Skeletal muscle satellite cell (primary cell): ENCODE data around the gene FBXO24.

Source experiments
- H3K27me3 ChIP-seq: 2 replicates; pipeline ENCODE4 v1.7.0; 2013; ENCODE audit warnings: low read length; ENCODE audit not compliant: control insufficient read depth, insufficient read depth
- H3K36me3 ChIP-seq: 2 replicates; pipeline ENCODE4 v1.7.0; 2013; ENCODE audit warnings: mild to moderate bottlenecking, control low read depth, low read length; ENCODE audit not compliant: insufficient read depth
- H3K4me1 ChIP-seq: 2 replicates; pipeline ENCODE4 v1.7.0; 2013; ENCODE audit warnings: low read length; ENCODE audit not compliant: control insufficient read depth, insufficient read depth
- H3K4me2 ChIP-seq: 2 replicates; pipeline ENCODE4 v1.7.0; 2013; ENCODE audit warnings: mild to moderate bottlenecking, low read length
- H3K4me3 ChIP-seq: 2 replicates; pipeline ENCODE4 v1.7.0; 2013; ENCODE audit warnings: low read length
- H3K9ac ChIP-seq: 2 replicates; pipeline ENCODE4 v1.7.0; 2013; ENCODE audit warnings: mild to moderate bottlenecking, low read depth, low read length, moderate library complexity
- H3K9me3 ChIP-seq: replicated peaks from 2 replicates; pipeline ENCODE4 v1.7.0; 2013; ENCODE audit warnings: mild to moderate bottlenecking, control low read depth, low read length

The FBXO24 gene

GRCh38 chr7:100570954-100571828 lies 14.9 kb upstream of the FBXO24 start:
- H3K4me2 ChIP-seq = no peak overlapping the region
- no peaks in the 10 kb centered on the region for H3K27me3 ChIP-seq
- H3K9me3 ChIP-seq = no peaks in the 10 kb centered on the region
- H3K36me3 ChIP-seq = peaks cover 23% of the 10 kb centered on the region
- H3K4me3 ChIP-seq = no peak overlapping the region
- H3K4me1 ChIP-seq = peaks cover 17% of the 10 kb centered on the region
- H3K9ac ChIP-seq = no peak overlapping the region

- Histone ChIP-seq H3K4me1 (peaks cover 17% of the 10 kb centered on the region), H3K4me2 (no peak overlapping the region), H3K27me3 (no peaks in the 10 kb centered on the region), H3K4me3 (no peak overlapping the region), H3K9ac (no peak overlapping the region), H3K36me3 (peaks cover 27% of the 10 kb centered on the region), H3K9me3 (no peaks in the 10 kb centered on the region)
These were observed 14.4 kb upstream of the FBXO24 start for GRCh38 chr7:100571829-100572116.

- Histone ChIP-seq H3K4me3 (no peak overlapping the region), H3K9ac (no peak overlapping the region), H3K4me1 (peaks cover 14% of the 10 kb centered on the region), H3K27me3 (no peaks in the 10 kb centered on the region), H3K36me3 (peaks cover 33% of the 10 kb centered on the region), H3K9me3 (no peaks in the 10 kb centered on the region), H3K4me2 (no peak overlapping the region)
These were observed 13.7 kb upstream of the FBXO24 start for GRCh38 chr7:100572281-100572948.

GRCh38 chr7:100572949-100573675 lies 13.0 kb upstream of the FBXO24 start:
- H3K4me3 ChIP-seq = no peak overlapping the region
- no peaks in the 10 kb centered on the region for H3K9me3 ChIP-seq
- H3K9ac ChIP-seq = no peak overlapping the region
- H3K27me3 ChIP-seq = no peaks in the 10 kb centered on the region
- peaks cover 12% of the 10 kb centered on the region for H3K4me1 ChIP-seq
- peaks cover 40% of the 10 kb centered on the region for H3K36me3 ChIP-seq
- H3K4me2 ChIP-seq = no peak overlapping the region

- Histone ChIP-seq H3K4me1 (peaks cover 12% of the 10 kb centered on the region), H3K9ac (no peak within 1 kb of the TSS), H3K36me3 (peaks cover 47% of the 10 kb centered on the region), H3K4me3 (no peak within 1 kb of the TSS), H3K9me3 (no peaks in the 10 kb centered on the region), H3K4me2 (no peak within 1 kb of the TSS), H3K27me3 (no peaks in the 10 kb centered on the region)
These were observed 12.3 kb upstream of the FBXO24 start, which contains the start of gene SAP25 for GRCh38 chr7:100573691-100574361. Gene SAP25 (minus strand): TSS chr7:100573900. CDS start chr7:100573742, 158 bp downstream.

GRCh38 chr7:100574362-100575205 lies 11.5 kb upstream of the FBXO24 start:
- Histone ChIP-seq H3K4me2 (no peak overlapping the region), H3K36me3 (peaks cover 51% of the 10 kb centered on the region), H3K4me1 (peaks cover 9% of the 10 kb centered on the region), H3K27me3 (no peaks in the 10 kb centered on the region), H3K9me3 (no peaks in the 10 kb centered on the region), H3K9ac (no peak overlapping the region), H3K4me3 (no peak overlapping the region)

- peaks cover 3% of the 10 kb centered on the region for H3K4me1 ChIP-seq
- H3K36me3 ChIP-seq = peaks cover 58% of the 10 kb centered on the region
- no peaks in the 10 kb centered on the region for H3K27me3 ChIP-seq
- no peaks in the 10 kb centered on the region for H3K9me3 ChIP-seq
- H3K4me3 ChIP-seq = no peak overlapping the region
- H3K4me2 ChIP-seq = no peak overlapping the region
- H3K9ac ChIP-seq = no peak overlapping the region
These were observed 10.9 kb upstream of the FBXO24 start for GRCh38 chr7:100575206-100575631.

GRCh38 chr7:100575746-100576383 lies 10.3 kb upstream of the FBXO24 start:
- H3K4me1 ChIP-seq = no peaks in the 10 kb centered on the region
- no peak overlapping the region for H3K4me2 ChIP-seq
- H3K4me3 ChIP-seq = no peak overlapping the region
- H3K9ac ChIP-seq = no peak overlapping the region
- H3K36me3 ChIP-seq = peaks cover 63% of the 10 kb centered on the region
- H3K27me3 ChIP-seq = no peaks in the 10 kb centered on the region
- H3K9me3 ChIP-seq = no peaks in the 10 kb centered on the region

- no peak overlapping the region for H3K4me3 ChIP-seq
- no peak overlapping the region for H3K4me2 ChIP-seq
- no peaks in the 10 kb centered on the region for H3K4me1 ChIP-seq
- H3K9me3 ChIP-seq = no peaks in the 10 kb centered on the region
- peaks cover 69% of the 10 kb centered on the region for H3K36me3 ChIP-seq
- H3K9ac ChIP-seq = no peak overlapping the region
- H3K27me3 ChIP-seq = no peaks in the 10 kb centered on the region
These were observed 9.6 kb upstream of the FBXO24 start for GRCh38 chr7:100576384-100576993.

- Histone ChIP-seq H3K27me3 (no peaks in the 10 kb centered on the region), H3K4me3 (no peak overlapping the region), H3K4me1 (no peaks in the 10 kb centered on the region), H3K36me3 (peaks cover 76% of the 10 kb centered on the region), H3K9ac (no peak overlapping the region), H3K4me2 (no peak overlapping the region), H3K9me3 (no peaks in the 10 kb centered on the region)
These were observed 9.0 kb upstream of the FBXO24 start for GRCh38 chr7:100577103-100577502.
